ENCODE data around the gene IL4R.

- TF ChIP-seq, protein P1, sequence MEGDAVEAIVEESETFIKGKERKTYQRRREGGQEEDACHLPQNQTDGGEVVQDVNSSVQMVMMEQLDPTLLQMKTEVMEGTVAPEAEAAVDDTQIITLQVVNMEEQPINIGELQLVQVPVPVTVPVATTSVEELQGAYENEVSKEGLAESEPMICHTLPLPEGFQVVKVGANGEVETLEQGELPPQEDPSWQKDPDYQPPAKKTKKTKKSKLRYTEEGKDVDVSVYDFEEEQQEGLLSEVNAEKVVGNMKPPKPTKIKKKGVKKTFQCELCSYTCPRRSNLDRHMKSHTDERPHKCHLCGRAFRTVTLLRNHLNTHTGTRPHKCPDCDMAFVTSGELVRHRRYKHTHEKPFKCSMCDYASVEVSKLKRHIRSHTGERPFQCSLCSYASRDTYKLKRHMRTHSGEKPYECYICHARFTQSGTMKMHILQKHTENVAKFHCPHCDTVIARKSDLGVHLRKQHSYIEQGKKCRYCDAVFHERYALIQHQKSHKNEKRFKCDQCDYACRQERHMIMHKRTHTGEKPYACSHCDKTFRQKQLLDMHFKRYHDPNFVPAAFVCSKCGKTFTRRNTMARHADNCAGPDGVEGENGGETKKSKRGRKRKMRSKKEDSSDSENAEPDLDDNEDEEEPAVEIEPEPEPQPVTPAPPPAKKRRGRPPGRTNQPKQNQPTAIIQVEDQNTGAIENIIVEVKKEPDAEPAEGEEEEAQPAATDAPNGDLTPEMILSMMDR (conservative IDR thresholded peaks at IDR 0.05), result no peak
- no peak for TF ChIP-seq ZFX (IDR thresholded peaks at IDR 0.05)
Measured at GRCh38 chr16:27374221-27374803, 60.5 kb downstream of the IL4R start.

All from C4-2B (cell line).